GM23338 (cell line): ENCODE measurements around the gene NRXN2. TPM values are rescaled to one million over a fixed set of nuclear protein-coding genes. Genes with fewer than 3 reads are reported as not detected.

Experiments used
- ATAC-seq: fragments of 200-7000 bp; cut with Tn5 transposase; 3 replicates; pipeline ENCODE4 v1.9.1; 2020
- DNase-seq: peaks from one replicate; pipeline ENCODE4 v3.0.0-alpha.2; 2015; ENCODE audit warnings: low spot score
- H2AFZ ChIP-seq: fragments of 200-600 bp; sonication (generic); 2 replicates; pipeline ENCODE4 v1.8.0; 2016; ENCODE audit warnings: antibody characterized with exemption, mild to moderate bottlenecking, moderate library complexity
- H3F3A ChIP-seq: fragments of 200-600 bp; sonication (generic); replicated peaks from 2 replicates; pipeline ENCODE4 v1.8.0; 2017; ENCODE audit warnings: antibody characterized with exemption, mixed run types, low read depth
- H3K27ac ChIP-seq: fragments of 200-600 bp; sonication (generic); 2 replicates; pipeline ENCODE4 v1.6.1; 2016; ENCODE audit warnings: low read depth
- H3K27me3 ChIP-seq: fragments of 200-600 bp; sonication (generic); 2 replicates; pipeline ENCODE4 v1.8.0; 2016; ENCODE audit warnings: mild to moderate bottlenecking, mixed run types, moderate library complexity; ENCODE audit not compliant: insufficient read depth
- H3K36me3 ChIP-seq: fragments of 200-600 bp; sonication (generic); 2 replicates; pipeline ENCODE4 v1.8.0; 2016; ENCODE audit warnings: mild to moderate bottlenecking; ENCODE audit not compliant: insufficient read depth
- H3K4me1 ChIP-seq: fragments of 200-600 bp; sonication (generic); 2 replicates; pipeline ENCODE4 v1.8.0; 2016; ENCODE audit warnings: mild to moderate bottlenecking, moderate library complexity; ENCODE audit not compliant: insufficient read depth
- H3K4me2 ChIP-seq: fragments of 200-600 bp; sonication (generic); 2 replicates; pipeline ENCODE4 v1.7.1; 2017; ENCODE audit warnings: mixed run types
- H3K4me3 ChIP-seq: fragments of 200-600 bp; sonication (generic); 2 replicates; pipeline ENCODE4 v1.6.1; 2016; ENCODE audit warnings: mixed run types
- H3K79me2 ChIP-seq: fragments of 200-600 bp; sonication (generic); replicated peaks from 2 replicates; pipeline ENCODE4 v1.8.0; 2017; ENCODE audit warnings: mild to moderate bottlenecking; ENCODE audit not compliant: insufficient read depth
- H3K9me2 ChIP-seq: fragments of 200-600 bp; sonication (generic); 2 replicates; pipeline ENCODE4 v1.8.0; 2017; ENCODE audit not compliant: insufficient read depth
- H4K20me1 ChIP-seq: fragments of 200-600 bp; sonication (generic); replicated peaks from 2 replicates; pipeline ENCODE4 v1.8.0; 2017; ENCODE audit warnings: mild to moderate bottlenecking; ENCODE audit not compliant: insufficient read depth
- H3K27ac Mint-ChIP-seq: 2 replicates; pipeline ENCODE4 v1.8.0; 2020; ENCODE audit warnings: inconsistent platforms, mild to moderate bottlenecking, moderate library complexity, mixed read lengths
- H3K27me3 Mint-ChIP-seq: 3 replicates; pipeline ENCODE4 v1.8.0; 2022; ENCODE audit warnings: low read depth, mild to moderate bottlenecking, moderate library complexity, mixed read lengths, inconsistent platforms; ENCODE audit not compliant: insufficient read depth, poor library complexity
- H3K36me3 Mint-ChIP-seq: 3 replicates; pipeline ENCODE4 v1.8.0; 2021; ENCODE audit warnings: low read depth, mild to moderate bottlenecking, inconsistent platforms, moderate library complexity, mixed read lengths
- H3K4me1 Mint-ChIP-seq: 3 replicates; pipeline ENCODE4 v1.8.0; 2020; ENCODE audit warnings: mild to moderate bottlenecking, inconsistent platforms, mixed read lengths
- H3K4me3 Mint-ChIP-seq: 3 replicates; pipeline ENCODE4 v1.8.0; 2021; ENCODE audit warnings: moderate library complexity, mild to moderate bottlenecking, inconsistent platforms, mixed read lengths
- H3K9me3 Mint-ChIP-seq: 3 replicates; pipeline ENCODE4 v1.8.0; 2020; ENCODE audit warnings: moderate library complexity, mild to moderate bottlenecking, inconsistent platforms, mixed read lengths
- EZH2 ChIP-seq: fragments of 200-600 bp; sonication (generic); IDR thresholded peaks from one replicate; pipeline ENCODE4 v1.8.0; 2017; ENCODE audit warnings: antibody characterized with exemption, mild to moderate bottlenecking, low read depth; ENCODE audit not compliant: unreplicated experiment
- EZH2phosphoT487 ChIP-seq: fragments of 200-600 bp; sonication (generic); IDR thresholded peaks from one replicate; pipeline ENCODE4 v1.8.1; 2018; ENCODE audit warnings: antibody characterized with exemption; ENCODE audit not compliant: unreplicated experiment
- NANOG ChIP-seq: IDR thresholded peaks from 2 replicates; pipeline ENCODE4 v1.6.1; 2016; ENCODE audit warnings: antibody characterized with exemption, borderline replicate concordance
- polyA plus RNA-seq: library from polyadenylated mRNA; unstranded; fragments of >200 nt; fragmentation: Nextera tagmentation; extraction: Ambion mirVana; gene quantifications from 2 replicates; pipeline ENCODE4 v1.2.1, GENCODE V29; 2016
- total RNA-seq: library from RNA; depleted of rRNA; stranded (reverse); fragments of >200 nt; shearing (Covaris generic); gene quantifications from 2 replicates; pipeline ENCODE4 v1.2.3, GENCODE V29; 2014
- TF ChIP-seq, protein P1 (sequence below): IDR thresholded peaks from one replicate; pipeline ENCODE4 v1.6.1; 2018; ENCODE audit warnings: antibody characterized with exemption; ENCODE audit not compliant: unreplicated experiment
- TF ChIP-seq, protein P2 (sequence below), 2 experiments: fragments of 200-600 bp in 1 of 2; sonication (generic) in 1 of 2; conservative IDR thresholded peaks; 2 replicates each; pipeline versions ENCODE4 v1.5.1 to v1.6.1; 2016 to 2017; ENCODE audit warnings: antibody characterized with exemption in 2 of 2, low read depth in 2 of 2, mild to moderate bottlenecking in 2 of 2, moderate library complexity in 1 of 2

Gene NRXN2
- total and polyA plus RNA-seq, 2 experiments from 2014 or later: 3.4 to 17.0 TPM

DNA sequence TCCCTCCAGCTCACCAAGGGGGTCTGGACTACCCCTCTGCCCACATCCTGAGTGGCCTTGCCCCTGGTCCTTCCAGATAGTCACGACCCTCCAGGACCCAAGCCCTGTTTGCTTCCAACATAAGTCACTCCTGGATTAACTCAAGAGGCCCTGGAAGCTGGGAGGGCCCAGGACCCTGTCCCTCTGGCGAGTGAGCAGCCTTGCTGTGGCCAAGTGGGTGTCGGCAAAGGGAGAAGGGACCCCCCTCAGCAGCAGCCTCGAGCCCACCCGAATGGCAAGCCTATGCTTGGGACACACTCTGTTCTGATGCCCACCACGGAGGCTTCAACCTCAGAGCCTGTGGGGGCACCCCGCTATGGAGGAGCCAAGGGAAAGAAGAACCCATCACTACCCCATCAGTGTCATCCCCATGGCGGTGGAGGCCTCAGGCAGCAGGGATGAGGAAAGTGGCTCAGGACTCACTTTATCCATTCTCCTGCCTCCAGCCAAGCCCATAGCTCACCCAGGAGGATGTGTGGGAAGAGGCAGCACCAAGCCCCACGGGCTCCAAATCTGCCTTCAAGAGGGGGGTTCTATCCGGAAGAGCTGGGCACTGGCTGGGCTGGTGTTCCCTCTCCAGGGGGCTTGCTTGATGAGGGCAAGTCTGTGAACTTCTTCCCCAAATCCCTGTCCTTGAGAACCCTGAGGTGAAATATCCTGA lies 119.4 kb downstream of the NRXN2 start (continued):
- TF ChIP-seq, protein P1, sequence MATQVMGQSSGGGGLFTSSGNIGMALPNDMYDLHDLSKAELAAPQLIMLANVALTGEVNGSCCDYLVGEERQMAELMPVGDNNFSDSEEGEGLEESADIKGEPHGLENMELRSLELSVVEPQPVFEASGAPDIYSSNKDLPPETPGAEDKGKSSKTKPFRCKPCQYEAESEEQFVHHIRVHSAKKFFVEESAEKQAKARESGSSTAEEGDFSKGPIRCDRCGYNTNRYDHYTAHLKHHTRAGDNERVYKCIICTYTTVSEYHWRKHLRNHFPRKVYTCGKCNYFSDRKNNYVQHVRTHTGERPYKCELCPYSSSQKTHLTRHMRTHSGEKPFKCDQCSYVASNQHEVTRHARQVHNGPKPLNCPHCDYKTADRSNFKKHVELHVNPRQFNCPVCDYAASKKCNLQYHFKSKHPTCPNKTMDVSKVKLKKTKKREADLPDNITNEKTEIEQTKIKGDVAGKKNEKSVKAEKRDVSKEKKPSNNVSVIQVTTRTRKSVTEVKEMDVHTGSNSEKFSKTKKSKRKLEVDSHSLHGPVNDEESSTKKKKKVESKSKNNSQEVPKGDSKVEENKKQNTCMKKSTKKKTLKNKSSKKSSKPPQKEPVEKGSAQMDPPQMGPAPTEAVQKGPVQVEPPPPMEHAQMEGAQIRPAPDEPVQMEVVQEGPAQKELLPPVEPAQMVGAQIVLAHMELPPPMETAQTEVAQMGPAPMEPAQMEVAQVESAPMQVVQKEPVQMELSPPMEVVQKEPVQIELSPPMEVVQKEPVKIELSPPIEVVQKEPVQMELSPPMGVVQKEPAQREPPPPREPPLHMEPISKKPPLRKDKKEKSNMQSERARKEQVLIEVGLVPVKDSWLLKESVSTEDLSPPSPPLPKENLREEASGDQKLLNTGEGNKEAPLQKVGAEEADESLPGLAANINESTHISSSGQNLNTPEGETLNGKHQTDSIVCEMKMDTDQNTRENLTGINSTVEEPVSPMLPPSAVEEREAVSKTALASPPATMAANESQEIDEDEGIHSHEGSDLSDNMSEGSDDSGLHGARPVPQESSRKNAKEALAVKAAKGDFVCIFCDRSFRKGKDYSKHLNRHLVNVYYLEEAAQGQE: no peak
- TF ChIP-seq EZH2phosphoT487 (no peak), NANOG (no peak), EZH2 (no peak)
- TF ChIP-seq, protein P2, sequence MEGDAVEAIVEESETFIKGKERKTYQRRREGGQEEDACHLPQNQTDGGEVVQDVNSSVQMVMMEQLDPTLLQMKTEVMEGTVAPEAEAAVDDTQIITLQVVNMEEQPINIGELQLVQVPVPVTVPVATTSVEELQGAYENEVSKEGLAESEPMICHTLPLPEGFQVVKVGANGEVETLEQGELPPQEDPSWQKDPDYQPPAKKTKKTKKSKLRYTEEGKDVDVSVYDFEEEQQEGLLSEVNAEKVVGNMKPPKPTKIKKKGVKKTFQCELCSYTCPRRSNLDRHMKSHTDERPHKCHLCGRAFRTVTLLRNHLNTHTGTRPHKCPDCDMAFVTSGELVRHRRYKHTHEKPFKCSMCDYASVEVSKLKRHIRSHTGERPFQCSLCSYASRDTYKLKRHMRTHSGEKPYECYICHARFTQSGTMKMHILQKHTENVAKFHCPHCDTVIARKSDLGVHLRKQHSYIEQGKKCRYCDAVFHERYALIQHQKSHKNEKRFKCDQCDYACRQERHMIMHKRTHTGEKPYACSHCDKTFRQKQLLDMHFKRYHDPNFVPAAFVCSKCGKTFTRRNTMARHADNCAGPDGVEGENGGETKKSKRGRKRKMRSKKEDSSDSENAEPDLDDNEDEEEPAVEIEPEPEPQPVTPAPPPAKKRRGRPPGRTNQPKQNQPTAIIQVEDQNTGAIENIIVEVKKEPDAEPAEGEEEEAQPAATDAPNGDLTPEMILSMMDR (conservative IDR thresholded peaks at IDR 0.05; ENCODE audit: low read depth in 2 of 2): no peak

DNA sequence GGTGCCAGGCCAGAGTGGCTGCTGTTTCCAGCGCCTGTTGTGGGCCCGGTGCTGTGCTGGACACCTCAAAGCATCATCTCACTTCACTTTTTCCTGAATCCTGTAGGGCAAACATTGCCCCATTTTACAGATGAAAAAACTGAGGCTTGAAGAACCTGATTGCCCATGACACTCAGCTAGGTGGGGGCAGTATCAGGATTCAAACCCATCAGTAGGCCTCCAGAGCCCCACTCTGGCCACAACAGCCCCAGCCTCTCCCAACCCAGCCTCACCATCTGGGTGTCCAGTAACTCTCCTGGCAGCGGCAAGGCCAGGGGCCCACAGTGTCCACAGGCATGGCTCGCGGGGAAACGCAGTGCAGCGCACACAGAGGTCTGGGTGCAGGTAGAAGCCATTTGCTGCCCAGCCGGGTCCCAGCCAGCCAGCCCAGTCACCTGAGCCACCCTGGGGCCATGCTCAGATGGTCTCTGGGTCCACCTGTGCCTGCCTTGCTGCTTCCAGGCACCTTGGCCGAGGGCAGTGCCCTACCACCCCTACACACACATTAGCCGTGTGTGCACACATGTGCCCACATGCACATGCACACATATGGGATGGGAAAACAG lies 120.4 kb downstream of the NRXN2 start:
- Mint-ChIP-seq H3K4me3 (no peak overlapping the region), H3K4me1 (peaks cover 8% of the 10 kb centered on the region), H3K27ac (no peak overlapping the region), H3K9me3 (no peaks in the 10 kb centered on the region; the same call in 2 of the 3 replicates), H3K27me3 (peaks cover 7% of the 10 kb centered on the region), H3K36me3 (no peaks in the 10 kb centered on the region)
- DNase-seq (no peak), ATAC-seq (no peak)
- no peaks in the 10 kb centered on the region for H3K4me1 ChIP-seq
- no peak overlapping the region for H3K27ac ChIP-seq
- no peak for TF ChIP-seq NANOG
- H3K4me2 ChIP-seq: no peak overlapping the region
- H3F3A ChIP-seq: no peaks in the 10 kb centered on the region
- H3K9me2 ChIP-seq: no peaks in the 10 kb centered on the region
- H3K79me2 ChIP-seq: no peaks in the 10 kb centered on the region
- no peaks in the 10 kb centered on the region for H3K36me3 ChIP-seq
- H3K4me3 ChIP-seq: no peak overlapping the region
- no peak overlapping the region for H2AFZ ChIP-seq
- H4K20me1 ChIP-seq: no peaks in the 10 kb centered on the region
- H3K27me3 ChIP-seq: no peaks in the 10 kb centered on the region
